HepG2 (cell line): Measurements from ENCODE around the gene SYNE3. TPM values are rescaled to one million over a fixed set of nuclear protein-coding genes. Genes with fewer than 3 reads are reported as not detected.

Experiments
- ATF6 ChIP-seq: sonication (generic); formaldehyde crosslinking; conservative IDR thresholded peaks from 2 replicates; pipeline ENCODE4 v1.4.0; 2020; ENCODE audit warnings: missing genetic modification reagents
- DRAP1 ChIP-seq: IDR thresholded peaks from 2 replicates; pipeline ENCODE4 v1.6.1; 2016; ENCODE audit warnings: missing genetic modification reagents, missing compliant biosample characterization
- ETV5 ChIP-seq: IDR thresholded peaks from 2 replicates; pipeline ENCODE4 v1.6.1; 2018; ENCODE audit warnings: missing biosample characterization, missing genetic modification reagents, inconsistent platforms, borderline replicate concordance
- GABPA ChIP-seq, 2 experiments: IDR thresholded peaks; 2 replicates each; pipeline ENCODE4 v1.6.1; 2011 to 2016; ENCODE audit warnings: low read depth in 2 of 2, low read length in 1 of 2, missing biosample characterization in 1 of 2, missing genetic modification characterization in 1 of 2
- GATAD2A ChIP-seq: IDR thresholded peaks from 2 replicates; pipeline ENCODE4 v1.6.1; 2016
- ISL2 ChIP-seq: sonication (generic); formaldehyde crosslinking; IDR thresholded peaks from 2 replicates; pipeline ENCODE4 v1.5.0; 2020; ENCODE audit warnings: missing genetic modification reagents
- MAX ChIP-seq: IDR thresholded peaks from 2 replicates; pipeline ENCODE4 v1.6.1; 2012; ENCODE audit warnings: inconsistent platforms
- MED1 ChIP-seq: sonication (generic); formaldehyde crosslinking; IDR thresholded peaks from 2 replicates; pipeline ENCODE4 v1.4.0; 2020; ENCODE audit warnings: missing genetic modification reagents
- SKI ChIP-seq: fragments of 450-650 bp; IDR thresholded peaks from one replicate; pipeline ENCODE4 v1.6.1; 2018; ENCODE audit warnings: mild to moderate bottlenecking; ENCODE audit not compliant: partially characterized antibody
- SKIL ChIP-seq: sonication (generic); formaldehyde crosslinking; IDR thresholded peaks from 2 replicates; pipeline ENCODE4 v1.8.0; 2022; ENCODE audit warnings: missing genetic modification reagents, mild to moderate bottlenecking, moderate library complexity, borderline replicate concordance
- SPEN ChIP-seq: sonication (generic); formaldehyde crosslinking; IDR thresholded peaks from 2 replicates; pipeline ENCODE4 v1.5.1; 2020; ENCODE audit warnings: low read depth, mild to moderate bottlenecking, missing genetic modification reagents
- TBX2 ChIP-seq: sonication (generic); formaldehyde crosslinking; IDR thresholded peaks from 2 replicates; pipeline ENCODE4 v1.5.0; 2020; ENCODE audit warnings: missing genetic modification reagents, mild to moderate bottlenecking, borderline replicate concordance
- TEAD3 ChIP-seq: optimal IDR thresholded peaks from 2 replicates; pipeline ENCODE3; 2016; ENCODE audit warnings: borderline replicate concordance
- TERF1 ChIP-seq: sonication (generic); formaldehyde crosslinking; IDR thresholded peaks from 2 replicates; pipeline ENCODE4 v1.8.0; 2022; ENCODE audit warnings: mild to moderate bottlenecking, missing genetic modification reagents, moderate library complexity
- THAP11 ChIP-seq: IDR thresholded peaks from 2 replicates; pipeline ENCODE4 v1.6.1; 2016; ENCODE audit warnings: missing biosample characterization, missing genetic modification reagents
- ZBTB33 ChIP-seq: sonication (generic); formaldehyde crosslinking; IDR thresholded peaks from 2 replicates; pipeline ENCODE4 v1.4.0; 2020; ENCODE audit warnings: missing genetic modification reagents
- ZNF124 ChIP-seq: sonication (generic); formaldehyde crosslinking; IDR thresholded peaks from 2 replicates; pipeline ENCODE4 v1.4.0; 2020; ENCODE audit warnings: missing genetic modification reagents
- ZNF251 ChIP-seq: sonication (generic); formaldehyde crosslinking; IDR thresholded peaks from 2 replicates; pipeline ENCODE4 v1.9.0; 2021; ENCODE audit warnings: mild to moderate bottlenecking, missing genetic modification reagents
- ZNF350 ChIP-seq: sonication (generic); formaldehyde crosslinking; IDR thresholded peaks from 2 replicates; pipeline ENCODE4 v1.4.0; 2020; ENCODE audit warnings: mild to moderate bottlenecking, low read depth, missing genetic modification reagents, borderline replicate concordance
- polyA plus RNA-seq, 8 experiments: library from polyadenylated mRNA; depleted of rRNA in 3 of 8; stranded (reverse) in 7 of 8; unstranded in 1 of 8; fragments of >200 nt; fragmentation: Illumina TruSeq in 4 of 8; extraction: Trizol in 4 of 8; gene quantifications; 2 replicates each; pipeline versions ENCODE4 v1.2.1 to v1.2.3, GENCODE V29; 2011 to 2016; ENCODE audit warnings: low read depth in 4 of 8, missing spikeins in 1 of 8, mixed read lengths in 1 of 8; ENCODE audit not compliant: insufficient read depth in 1 of 8
- total RNA-seq, 5 experiments: library from RNA; depleted of rRNA; stranded (reverse); fragments of >200 nt; fragmentation: Illumina TruSeq; extraction: Trizol; gene quantifications; 2 replicates each; pipeline ENCODE4 v1.2.3, GENCODE V29; 2016; ENCODE audit warnings: low read depth in 1 of 5

The SYNE3 gene
- total and polyA plus RNA-seq, 2 of the 13 experiments (the other 11 are each of a cell fraction or from before 2014, with no cell fraction given), result 7.8 to 8.0 TPM

GRCh38 chr14:95547626-95548327, 31.3 kb upstream of the SYNE3 start (continued):
- TF ChIP-seq ZNF124 (CRISPR knock-in tag) (0 out of 2 replicates have a peak, but pooled peaks have one; percentile 26), ZBTB33 (peak; percentile 61; the same call in 1 of the 2 replicates), TEAD3 (CRISPR knock-in tag) (peak; percentile 79), SPEN (peak; percentile 46; the same call in 1 of the 2 replicates), ZNF350 (CRISPR knock-in tag) (peak; percentile 61; the same call in 1 of the 2 replicates), TERF1 (CRISPR knock-in tag) (no peak), SKI (peak; percentile 96), ATF6 (CRISPR knock-in tag) (no peak), THAP11 (CRISPR knock-in tag) (peak; percentile 49), SKIL (peak; percentile 92), MED1 (CRISPR knock-in tag) (peak; percentile 88), GABPA (IDR thresholded peaks at IDR 0.05; ENCODE audit: low read depth, low read length) (no peak), GABPA (CRISPR knock-in tag; IDR thresholded peaks at IDR 0.05; ENCODE audit: low read depth) (peak; percentile 50), MAX (0 out of 2 replicates have a peak, but pooled peaks have one; percentile 31), ETV5 (CRISPR knock-in tag) (peak; percentile 50; the same call in 1 of the 2 replicates), GATAD2A (peak; percentile 84), ZNF251 (no peak), DRAP1 (CRISPR knock-in tag) (peak; percentile 46; the same call in 1 of the 2 replicates), TBX2 (CRISPR knock-in tag) (peak; percentile 94), ISL2 (CRISPR knock-in tag) (peak; percentile 69; the same call in 1 of the 2 replicates)
